SK-N-MC (cell line): ENCODE measurements around the gene B4GALT1.
"Not testable (repeated sequence)": the region's sequence is repeated elsewhere in the genome, so short reads cannot be mapped to it uniquely, and the experiment has no call there.

Experiments
- DNase-seq: peaks from one replicate; pipeline ENCODE4 v3.0.0-alpha.2; 2011; ENCODE audit warnings: low read depth, low spot score
- H3K27ac ChIP-seq: fragments of 200-600 bp; sonication (generic); 2 replicates; pipeline ENCODE4 v1.5.1; 2016; ENCODE audit warnings: mixed run types
- H3K36me3 ChIP-seq: fragments of 200-600 bp; sonication (generic); 2 replicates; pipeline ENCODE4 v1.6.1; 2017; ENCODE audit warnings: antibody characterized with exemption, low read length, mixed read lengths; ENCODE audit not compliant: insufficient read depth
- H3K4me3 ChIP-seq: fragments of 200-600 bp; sonication (generic); 2 replicates; pipeline ENCODE4 v1.5.1; 2016
- H3K9ac ChIP-seq: fragments of 200-600 bp; sonication (generic); 2 replicates; pipeline ENCODE4 v1.8.0; 2017; ENCODE audit warnings: mixed run types, mixed read lengths; ENCODE audit not compliant: insufficient read length
- H3K9me3 ChIP-seq: fragments of 200-600 bp; sonication (generic); 2 replicates; pipeline ENCODE4 v1.6.1; 2017; ENCODE audit warnings: low read depth, mild to moderate bottlenecking, antibody characterized with exemption, low read length, moderate library complexity, mixed read lengths
- EZH2 ChIP-seq: fragments of 200-600 bp; sonication (generic); IDR thresholded peaks from one replicate; pipeline ENCODE4 v1.6.1; 2017; ENCODE audit warnings: antibody characterized with exemption
- FOXP2 ChIP-seq: optimal IDR thresholded peaks from 2 replicates; pipeline ENCODE3; 2011; ENCODE audit warnings: mild to moderate bottlenecking, moderate library complexity; ENCODE audit not compliant: insufficient read depth; ENCODE audit errors: extremely low read length, control extremely low read depth
- POLR2AphosphoS5 ChIP-seq: IDR thresholded peaks from 2 replicates; pipeline ENCODE4 v1.6.1; 2012; ENCODE audit warnings: mild to moderate bottlenecking, low read depth, low read length, borderline replicate concordance

Gene B4GALT1

GRCh38 chr9:33101104-33101951 is 65.8 kb downstream of the B4GALT1 start:
- H3K36me3 ChIP-seq, result no peaks in the 10 kb centered on the region
- H3K4me3 ChIP-seq, result no peak overlapping the region
- TF ChIP-seq POLR2AphosphoS5 (no peak), FOXP2 (no peak), EZH2 (no peak)
- no peak overlapping the region for H3K27ac ChIP-seq
- no peaks in the 10 kb centered on the region for H3K9me3 ChIP-seq
- H3K9ac ChIP-seq, result no peak overlapping the region
- no peak for DNase-seq

- no peak for DNase-seq
- Histone ChIP-seq H3K27ac (no peak overlapping the region), H3K9me3 (no peaks in the 10 kb centered on the region), H3K36me3 (no peaks in the 10 kb centered on the region), H3K9ac (no peak overlapping the region), H3K4me3 (no peak overlapping the region)
- TF ChIP-seq POLR2AphosphoS5, result no peak
- TF ChIP-seq EZH2, result no peak
- no peak for TF ChIP-seq FOXP2
Measured at GRCh38 chr9:33099754-33100153, 67.4 kb downstream of the B4GALT1 start.

GRCh38 chr9:33097192-33097591 is 69.9 kb downstream of the B4GALT1 start:
- Histone ChIP-seq H3K36me3 (no peaks in the 10 kb centered on the region), H3K9ac (no peak overlapping the region), H3K4me3 (no peak overlapping the region), H3K27ac (no peak overlapping the region), H3K9me3 (no peaks in the 10 kb centered on the region)
- TF ChIP-seq POLR2AphosphoS5, result no peak
- no peak for TF ChIP-seq FOXP2
- TF ChIP-seq EZH2, result no peak
- no peak for DNase-seq

GRCh38 chr9:33092634-33093033 is 74.5 kb downstream of the B4GALT1 start:
- H3K36me3 ChIP-seq, result no peaks in the 10 kb centered on the region
- no peak overlapping the region for H3K4me3 ChIP-seq
- H3K9me3 ChIP-seq, result no peaks in the 10 kb centered on the region

GRCh38 chr9:33085672-33086071 is 81.5 kb downstream of the B4GALT1 start:
- H3K9me3 ChIP-seq, H3K4me3 ChIP-seq, H3K36me3 ChIP-seq, DNase-seq, H3K9ac ChIP-seq, H3K27ac ChIP-seq: not testable (repeated sequence)

More at GRCh38 chr9:33092634-33093033, 74.5 kb downstream of the B4GALT1 start:
- no peak for DNase-seq
- Histone ChIP-seq H3K27ac (no peak overlapping the region), H3K9ac (no peak overlapping the region)
- no peak for TF ChIP-seq EZH2
- no peak for TF ChIP-seq POLR2AphosphoS5
- TF ChIP-seq FOXP2, result no peak

- TF ChIP-seq POLR2AphosphoS5 (no peak), FOXP2 (no peak), EZH2 (no peak)
- Histone ChIP-seq H3K9ac (no peak overlapping the region), H3K36me3 (no peaks in the 10 kb centered on the region), H3K4me3 (no peak overlapping the region), H3K9me3 (no peaks in the 10 kb centered on the region), H3K27ac (no peak overlapping the region)
- DNase-seq, result no peak
Measured at GRCh38 chr9:33082538-33083326, 84.4 kb downstream of the B4GALT1 start.

- H3K4me3 ChIP-seq, result no peak overlapping the region
Measured at GRCh38 chr9:33082128-33082527, 85.0 kb downstream of the B4GALT1 start.

GRCh38 chr9:33081128-33081851 is 85.8 kb downstream of the B4GALT1 start:
- H3K27ac ChIP-seq, result peak overlapping the region; percentile 56
- peak overlapping the region; percentile 75 for H3K9ac ChIP-seq
- H3K9me3 ChIP-seq, result no peaks in the 10 kb centered on the region
- TF ChIP-seq POLR2AphosphoS5 (no peak), EZH2 (no peak), FOXP2 (no peak)
- peak overlapping the region; percentile 77 for H3K4me3 ChIP-seq
- H3K36me3 ChIP-seq, result no peaks in the 10 kb centered on the region
- peak; percentile 85 for DNase-seq

More at GRCh38 chr9:33082128-33082527, 85.0 kb downstream of the B4GALT1 start:
- Histone ChIP-seq H3K27ac (no peak overlapping the region), H3K9me3 (no peaks in the 10 kb centered on the region), H3K36me3 (no peaks in the 10 kb centered on the region), H3K9ac (no peak overlapping the region)
- DNase-seq, result no peak
- TF ChIP-seq POLR2AphosphoS5, result no peak
